K562 (cell line): ENCODE results near the gene PLIN5. TPM values are rescaled to one million over a fixed set of nuclear protein-coding genes. Genes with fewer than 3 reads are reported as not detected.

ENCODE experiments used
- CHCHD3 ChIP-seq: fragments of 250-450 bp; sonication (Bioruptor Pico); IDR thresholded peaks from 2 replicates; pipeline ENCODE4 v2.1.2; 2022; ENCODE audit warnings: mild to moderate bottlenecking
- CHD1 ChIP-seq: fragments of 200-600 bp; sonication (generic); IDR thresholded peaks from one replicate; pipeline ENCODE4 v1.6.1; 2012; ENCODE audit warnings: mild to moderate bottlenecking, moderate library complexity, low read length, inconsistent platforms
- CREM ChIP-seq: IDR thresholded peaks from 2 replicates; pipeline ENCODE4 v1.6.1; 2014; ENCODE audit warnings: antibody characterized with exemption, low read depth
- HBP1 ChIP-seq: fragments of 450-650 bp; formaldehyde crosslinking; IDR thresholded peaks from 2 replicates; pipeline ENCODE4 v1.4.0; 2022; ENCODE audit warnings: missing genetic modification characterization
- HIVEP1 ChIP-seq: fragments of 250-450 bp; sonication (Bioruptor Pico); IDR thresholded peaks from 2 replicates; pipeline ENCODE4 v1.4.0; 2020; ENCODE audit warnings: mild to moderate bottlenecking
- HNRNPK ChIP-seq: fragments of 200-400 bp; formaldehyde crosslinking; IDR thresholded peaks from one replicate; pipeline ENCODE4 v1.6.1; 2018; ENCODE audit warnings: mild to moderate bottlenecking, low read depth, low read length; ENCODE audit not compliant: poor library complexity, severe bottlenecking
- KHSRP ChIP-seq: fragments of 450-650 bp; IDR thresholded peaks from 2 replicates; pipeline ENCODE4 v1.6.1; 2017
- KLF6 ChIP-seq: fragments of 250-450 bp; sonication (Bioruptor Pico); IDR thresholded peaks from 2 replicates; pipeline ENCODE4 v1.4.0; 2020; ENCODE audit warnings: mild to moderate bottlenecking, moderate library complexity, borderline replicate concordance
- MCM2 ChIP-seq: fragments of 450-650 bp; IDR thresholded peaks from 2 replicates; pipeline ENCODE4 v1.6.1; 2017; ENCODE audit warnings: low read depth, mild to moderate bottlenecking
- MCM7 ChIP-seq, 2 experiments: fragments of 450-650 bp; IDR thresholded peaks; 2 replicates each; pipeline ENCODE4 v1.6.1; 2016 to 2018
- MEF2A ChIP-seq: IDR thresholded peaks from 2 replicates; pipeline ENCODE4 v1.6.1; 2011; ENCODE audit warnings: low read depth, mild to moderate bottlenecking, low read length, moderate library complexity; ENCODE audit not compliant: control insufficient read depth
- NCOA1 ChIP-seq: fragments of 450-650 bp; IDR thresholded peaks from 2 replicates; pipeline ENCODE4 v1.6.1; 2016; ENCODE audit warnings: low read depth
- POLR2B ChIP-seq: fragments of 450-650 bp; IDR thresholded peaks from 2 replicates; pipeline ENCODE4 v1.6.1; 2018; ENCODE audit warnings: low read depth; ENCODE audit not compliant: partially characterized antibody
- POLR3A ChIP-seq: IDR thresholded peaks from 2 replicates; pipeline ENCODE4 v1.6.1; 2011; ENCODE audit warnings: borderline replicate concordance, mild to moderate bottlenecking, moderate library complexity; ENCODE audit not compliant: insufficient read length, insufficient read depth; ENCODE audit errors: extremely low read depth
- PTRF ChIP-seq: fragments of 450-650 bp; IDR thresholded peaks from 2 replicates; pipeline ENCODE4 v1.6.1; 2016; ENCODE audit warnings: mild to moderate bottlenecking, missing genetic modification characterization, missing compliant biosample characterization
- RAD51 ChIP-seq: fragments of 450-650 bp; IDR thresholded peaks from 2 replicates; pipeline ENCODE4 v1.7.1; 2016; ENCODE audit warnings: low read depth, mild to moderate bottlenecking, borderline replicate concordance
- RBM14 ChIP-seq: fragments of 200-400 bp; formaldehyde crosslinking; IDR thresholded peaks from 2 replicates; pipeline ENCODE4 v1.6.1; 2018; ENCODE audit warnings: low read depth, mild to moderate bottlenecking, low read length, moderate library complexity, borderline replicate concordance; ENCODE audit not compliant: insufficient read depth
- RBM25 ChIP-seq: fragments of 200-400 bp; formaldehyde crosslinking; IDR thresholded peaks from 2 replicates; pipeline ENCODE4 v1.6.1; 2018; ENCODE audit warnings: low read length, low read depth, moderate library complexity; ENCODE audit not compliant: severe bottlenecking
- SMARCC2 ChIP-seq: fragments of 450-650 bp; IDR thresholded peaks from 2 replicates; pipeline ENCODE4 v1.6.1; 2017; ENCODE audit warnings: antibody characterized with exemption, moderate library complexity, mild to moderate bottlenecking, low read depth
- SNIP1 ChIP-seq: fragments of 450-650 bp; IDR thresholded peaks from 2 replicates; pipeline ENCODE4 v1.7.1; 2017; ENCODE audit warnings: low read depth, mild to moderate bottlenecking
- SRSF7 ChIP-seq: fragments of 200-400 bp; formaldehyde crosslinking; optimal IDR thresholded peaks from 2 replicates; pipeline ENCODE3; 2017; ENCODE audit warnings: mild to moderate bottlenecking, low read depth, low read length
- TAF7 ChIP-seq: fragments of 450-650 bp; IDR thresholded peaks from 2 replicates; pipeline ENCODE4 v1.6.1; 2016; ENCODE audit warnings: missing genetic modification characterization, missing compliant biosample characterization
- TCF7 ChIP-seq: sonication (generic); IDR thresholded peaks from 2 replicates; pipeline ENCODE4 v1.6.1; 2016; ENCODE audit warnings: antibody characterized with exemption, borderline replicate concordance
- ZNF511 ChIP-seq: sonication (generic); formaldehyde crosslinking; IDR thresholded peaks from 2 replicates; pipeline ENCODE4 v1.8.0; 2022; ENCODE audit warnings: mild to moderate bottlenecking, missing genetic modification reagents
- ZNF583 ChIP-seq: fragments of 250-450 bp; sonication (Bioruptor Pico); IDR thresholded peaks from 2 replicates; pipeline ENCODE4 v1.4.0; 2020
- ZNF717 ChIP-seq: fragments of 250-450 bp; sonication (Bioruptor Pico); IDR thresholded peaks from 2 replicates; pipeline ENCODE4 v1.5.0; 2021
- ZNF830 ChIP-seq: fragments of 250-450 bp; sonication (Bioruptor Pico); IDR thresholded peaks from 2 replicates; pipeline ENCODE4 v1.5.0; 2021; ENCODE audit warnings: mild to moderate bottlenecking
- polyA plus RNA-seq, 8 experiments: library from polyadenylated mRNA; depleted of rRNA in 4 of 8; stranded (reverse) in 5 of 8; unstranded in 3 of 8; fragments of >200 nt; fragmentation: Nextera tagmentation in 2 of 8; fragmentation: Illumina TruSeq in 1 of 8; extraction: Ambion mirVana in 2 of 8; extraction: Trizol in 1 of 8; gene quantifications; 2 replicates each; pipeline versions ENCODE4 v1.2.1 to v1.2.3, GENCODE V29; 2011 to 2014; ENCODE audit warnings: inconsistent platforms in 1 of 8, missing spikeins in 1 of 8
- total RNA-seq, 7 experiments: library from RNA; depleted of rRNA in 6 of 7; stranded (reverse); fragments of >200 nt in 6 of 7; fragmentation: Illumina TruSeq in 2 of 7; extraction: Trizol in 2 of 7; gene quantifications; 2 replicates each; pipeline versions ENCODE4 v1.2.1 to v1.2.3, GENCODE V29; 2011 to 2021; ENCODE audit warnings: low replicate concordance in 1 of 7
- TF ChIP-seq, protein P1 (sequence below): IDR thresholded peaks from 3 replicates; pipeline ENCODE4 v1.6.1; 2011; ENCODE audit warnings: borderline replicate concordance, mild to moderate bottlenecking; ENCODE audit not compliant: insufficient read length, insufficient read depth

PLIN5 gene
- total and polyA plus RNA-seq, 9 of the 15 experiments (the other 6 are each of a cell fraction or from before 2014, with no cell fraction given): 0.04 to 1.3 (median 0.50) TPM

- TF ChIP-seq ZNF511 (CRISPR knock-in tag) (no peak; the same call in 1 of the 2 replicates), ZNF830 (no peak), POLR2B (no peak), SMARCC2 (no peak), PTRF (tag) (no peak), CHD1 (no peak), POLR3A (no peak), MCM7 (IDR thresholded peaks at IDR 0.05) (no peak), ZNF717 (CRISPR knock-in tag) (no peak), KLF6 (CRISPR knock-in tag) (no peak), CHCHD3 (CRISPR knock-in tag) (no peak), RBM14 (no peak), NCOA1 (no peak), ZNF583 (CRISPR knock-in tag) (no peak), SNIP1 (no peak), MCM2 (no peak), RAD51 (no peak), MEF2A (no peak), HNRNPK (no peak), HBP1 (CRISPR knock-in tag) (no peak), KHSRP (no peak), RBM25 (peak; percentile 94), CREM (no peak), HIVEP1 (no peak), TAF7 (no peak), SRSF7 (no peak), TCF7 (no peak)
- TF ChIP-seq, protein P1, sequence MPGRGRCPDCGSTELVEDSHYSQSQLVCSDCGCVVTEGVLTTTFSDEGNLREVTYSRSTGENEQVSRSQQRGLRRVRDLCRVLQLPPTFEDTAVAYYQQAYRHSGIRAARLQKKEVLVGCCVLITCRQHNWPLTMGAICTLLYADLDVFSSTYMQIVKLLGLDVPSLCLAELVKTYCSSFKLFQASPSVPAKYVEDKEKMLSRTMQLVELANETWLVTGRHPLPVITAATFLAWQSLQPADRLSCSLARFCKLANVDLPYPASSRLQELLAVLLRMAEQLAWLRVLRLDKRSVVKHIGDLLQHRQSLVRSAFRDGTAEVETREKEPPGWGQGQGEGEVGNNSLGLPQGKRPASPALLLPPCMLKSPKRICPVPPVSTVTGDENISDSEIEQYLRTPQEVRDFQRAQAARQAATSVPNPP: no peak
Observed at GRCh38 chr19:4576016-4576933, 41.3 kb upstream of the PLIN5 start (continued).
